Stimulated activated CD4-positive, alpha-beta T cell treated with anti-CD3 and anti-CD28 coated beads, Interleukin-12 subunit alpha, Interleukin-12 subunit beta, amount 100 ng/mL, for 48 hours (primary cell): ENCODE measurements around the gene SLC2A10.

Experiments used
- DNase-seq, 3 donors: peaks; one replicate each; pipeline ENCODE4 v3.0.0-alpha.2; 2020; ENCODE audit warnings: low read depth in 2 of 3, low spot score in 1 of 3

Gene SLC2A10

DNA sequence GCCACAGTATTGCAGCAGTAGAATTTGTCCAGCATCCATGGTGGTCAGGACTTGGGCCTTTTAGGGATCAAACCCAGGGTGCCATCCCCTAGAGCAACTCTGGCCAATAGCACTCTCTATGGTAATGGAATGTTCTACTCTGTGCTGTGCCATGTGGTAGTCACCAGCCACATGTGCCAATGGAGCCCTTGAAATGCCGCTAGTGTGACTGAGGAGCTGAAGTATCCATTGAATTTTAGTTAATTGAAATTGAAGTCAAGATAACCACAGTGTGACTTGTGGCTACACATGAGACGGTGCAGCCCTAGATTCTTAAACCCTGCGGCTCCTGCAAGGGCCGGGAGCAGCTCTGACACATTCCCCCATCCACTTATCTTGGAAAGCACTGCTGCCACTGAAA, 54.6 kb downstream of the SLC2A10 start:
- DNase-seq: no peak

DNA sequence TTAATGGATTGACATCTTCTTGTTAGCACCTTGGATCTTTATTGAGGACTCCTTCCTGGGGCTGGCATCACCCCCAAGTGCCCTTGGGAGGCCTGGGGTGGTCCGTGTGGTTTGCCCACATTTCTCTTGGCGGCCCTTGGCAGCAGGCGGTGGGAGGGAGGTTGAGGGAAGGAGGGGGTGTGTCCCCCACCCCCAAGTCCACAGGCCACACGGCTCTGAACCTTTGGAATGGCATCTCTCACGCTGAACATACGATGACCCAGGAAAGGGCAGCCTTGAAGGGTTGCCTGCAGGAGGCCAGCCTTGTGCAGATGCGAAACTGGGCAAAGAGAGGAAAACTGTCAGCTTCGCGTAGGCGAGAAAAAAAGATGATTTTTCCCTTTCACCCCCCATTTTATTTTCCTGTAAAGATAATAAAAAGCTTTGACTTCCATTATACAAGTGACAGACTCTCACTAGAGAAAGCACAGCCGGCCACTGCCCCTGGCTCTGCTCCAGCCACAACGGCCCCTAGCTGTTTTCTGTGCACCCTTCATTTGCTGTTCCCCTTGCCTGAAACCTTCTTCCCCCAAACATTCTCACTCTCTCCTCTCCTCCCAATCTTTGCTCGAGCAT, 56.2 kb downstream of the SLC2A10 start:
- no peak for DNase-seq

DNA sequence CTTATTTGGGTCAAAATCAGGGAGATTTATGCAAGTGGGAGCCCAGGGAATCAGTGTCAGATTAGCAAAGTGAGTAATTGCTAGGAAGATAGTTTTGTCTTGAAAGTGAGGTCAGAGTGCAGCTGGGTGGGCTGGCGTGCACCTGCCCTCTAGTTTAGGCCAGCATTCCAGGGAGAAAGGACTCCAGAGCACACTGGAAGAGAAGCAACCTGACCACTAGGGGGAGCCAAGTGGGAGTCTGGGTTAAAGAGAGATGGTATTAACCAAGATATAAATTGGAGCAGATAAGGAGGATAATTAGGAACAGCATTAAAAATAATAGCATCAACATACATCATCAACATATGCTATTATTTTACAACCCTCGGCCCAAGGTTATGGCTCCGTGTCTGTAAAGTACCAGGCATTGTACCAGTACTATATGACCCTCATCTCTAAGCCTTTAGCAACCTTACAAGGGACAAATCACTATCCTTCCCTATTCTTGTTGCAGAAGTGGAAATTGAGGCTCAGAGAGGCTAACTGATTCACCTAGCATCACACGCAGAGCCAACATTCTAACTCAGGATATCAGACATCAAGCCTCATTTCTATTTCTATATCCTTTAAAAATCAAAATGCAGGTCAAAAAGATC, 57.8 kb downstream of the SLC2A10 start:
- peak in 2 of 3 donors; percentile 12 to 30 for DNase-seq

DNA sequence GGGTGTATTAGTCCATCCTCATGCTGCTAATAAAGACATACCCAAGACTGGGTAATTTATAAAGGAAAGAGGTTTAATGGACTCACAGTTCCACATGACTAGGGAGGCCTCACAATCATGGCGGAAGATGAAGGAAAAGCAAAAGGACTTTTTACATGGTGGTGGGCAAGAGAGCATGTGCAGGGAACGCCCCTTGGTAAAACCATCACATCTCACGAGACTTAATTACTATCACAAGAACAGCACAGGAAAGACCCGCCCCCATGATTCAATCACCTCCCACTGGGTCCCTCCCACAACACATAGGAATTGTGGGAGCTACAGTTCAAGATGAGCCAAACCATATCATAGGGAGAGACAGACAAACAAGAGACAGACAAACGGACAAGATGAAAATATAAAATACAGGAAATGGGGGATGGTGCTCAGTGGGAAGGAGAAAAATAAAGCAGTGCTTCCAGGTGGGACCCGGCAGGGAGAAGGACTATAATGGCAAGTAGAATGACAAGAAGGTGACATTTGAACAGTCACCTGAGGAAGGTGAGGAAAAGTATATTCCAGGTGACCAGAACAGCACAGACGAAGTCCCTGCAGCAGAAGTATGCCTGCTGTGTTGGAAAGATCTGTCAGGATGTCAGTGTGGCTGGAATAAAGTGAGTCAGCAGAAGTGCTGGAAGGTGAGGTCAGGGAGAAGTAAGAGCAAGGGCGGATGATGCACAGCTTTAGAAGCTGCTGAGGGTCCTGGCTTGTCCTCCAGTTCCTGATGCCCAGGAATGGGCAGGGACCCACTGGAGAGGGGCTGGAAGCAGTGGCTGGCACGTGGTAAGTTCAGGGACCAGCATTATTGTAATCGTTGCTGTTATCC, 61.1 kb downstream of the SLC2A10 start:
- DNase-seq: no peak

DNA sequence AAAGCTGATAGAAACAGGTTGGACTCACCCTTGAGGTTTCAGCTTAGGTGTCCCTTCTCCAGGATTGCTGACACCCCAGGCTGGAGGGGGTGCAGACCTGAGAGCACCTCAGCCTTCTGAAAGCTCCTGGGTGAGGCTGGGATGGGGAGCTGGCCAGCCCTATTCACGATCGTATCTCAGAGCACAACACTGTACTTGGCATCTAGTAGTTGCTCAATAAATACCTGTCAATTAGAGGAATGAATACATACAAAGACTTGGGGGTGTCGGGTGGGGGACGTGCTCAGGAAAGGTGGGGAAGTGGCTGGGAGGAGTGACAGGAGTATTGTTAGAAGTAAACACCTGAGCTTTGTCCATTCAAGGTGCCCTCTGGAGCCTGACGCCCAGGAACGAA, 61.7 kb downstream of the SLC2A10 start:
- no peak for DNase-seq

DNA sequence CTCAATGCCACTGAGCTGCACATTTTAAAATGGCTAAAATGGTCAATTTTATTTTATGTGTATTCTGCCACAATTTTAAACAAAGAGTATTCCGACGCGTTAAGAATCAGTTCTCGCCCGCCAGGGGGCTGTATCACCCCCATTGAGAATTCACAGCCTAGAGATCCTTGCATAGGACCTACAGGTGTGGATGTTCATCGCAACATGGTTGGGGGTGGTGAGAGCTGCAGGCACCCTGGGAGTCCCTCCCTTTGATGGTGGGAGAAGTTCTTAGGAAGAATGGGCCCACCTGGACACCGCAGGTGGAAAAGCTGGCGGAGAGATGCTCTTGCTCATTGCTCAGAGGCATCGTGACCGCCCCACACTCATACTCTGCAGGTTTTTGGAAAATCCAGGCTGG, 63.5 kb downstream of the SLC2A10 start:
- no peak for DNase-seq

DNA sequence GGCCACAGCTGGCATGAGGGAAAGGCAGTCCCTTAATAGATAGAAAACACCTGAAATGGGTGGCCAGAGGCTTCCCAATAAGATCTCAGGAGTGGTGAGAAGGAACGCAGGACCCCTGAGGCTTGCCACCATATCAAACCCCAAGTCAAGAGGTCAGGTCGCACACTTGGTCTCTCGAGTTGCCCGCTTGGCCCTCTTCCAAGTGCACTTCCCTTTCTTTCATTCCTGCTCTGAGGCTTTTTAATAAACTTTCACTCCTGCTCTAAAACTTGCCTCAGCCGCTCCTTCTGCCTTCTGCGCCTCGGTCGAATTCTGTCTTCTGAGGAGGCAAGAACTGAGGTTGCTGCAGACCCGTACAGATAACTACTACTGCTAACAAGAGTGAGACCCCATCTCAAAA, 64.2 kb downstream of the SLC2A10 start:
- no peak for DNase-seq

DNA sequence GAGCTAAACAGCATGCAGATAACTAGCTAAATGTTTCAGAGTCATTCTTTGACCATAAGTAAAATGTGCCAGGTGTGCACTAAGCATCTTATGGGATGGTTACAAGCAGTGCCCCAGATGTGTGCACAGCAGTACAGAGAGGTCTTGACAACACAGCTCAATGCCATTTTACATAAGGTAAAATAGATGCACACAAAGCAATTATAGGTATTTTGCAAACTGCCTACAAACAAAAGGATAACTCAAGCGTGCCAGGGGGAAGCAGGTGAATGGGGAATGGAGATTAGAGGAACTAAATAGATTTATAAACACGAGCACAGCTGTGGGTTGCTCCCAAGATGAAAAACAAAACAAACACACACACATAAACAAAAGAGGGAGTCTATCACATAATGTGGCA, 64.8 kb downstream of the SLC2A10 start:
- DNase-seq: no peak

DNA sequence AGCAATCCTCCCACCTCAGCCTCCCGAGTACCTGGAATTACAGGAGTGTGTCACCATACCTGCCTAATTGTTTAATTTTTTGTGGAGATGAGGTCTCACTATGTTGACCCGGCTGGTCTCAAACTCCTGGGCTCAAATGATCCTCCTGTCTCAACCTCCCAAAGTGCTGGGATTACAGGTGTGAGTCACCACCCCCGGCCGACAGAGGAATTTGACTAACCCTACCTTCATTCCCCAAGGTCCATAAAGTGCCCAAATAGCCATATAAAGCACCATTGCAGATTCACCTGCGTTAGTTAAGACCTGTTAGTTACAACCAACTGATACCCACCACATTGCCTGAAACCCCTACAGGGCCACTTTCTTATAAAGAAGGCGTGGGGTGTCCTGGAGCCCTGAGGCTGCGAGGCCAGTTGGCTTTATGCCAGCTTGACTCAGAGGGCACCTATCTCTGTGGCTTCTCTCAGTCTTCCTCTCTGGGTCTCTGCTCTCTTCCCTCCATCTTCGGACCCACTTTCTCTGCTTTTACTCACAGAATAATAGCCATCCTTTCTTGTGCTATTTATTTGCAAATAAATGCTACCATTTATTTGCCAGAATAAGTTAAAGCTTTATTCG, 65.6 kb downstream of the SLC2A10 start:
- no peak for DNase-seq

DNA sequence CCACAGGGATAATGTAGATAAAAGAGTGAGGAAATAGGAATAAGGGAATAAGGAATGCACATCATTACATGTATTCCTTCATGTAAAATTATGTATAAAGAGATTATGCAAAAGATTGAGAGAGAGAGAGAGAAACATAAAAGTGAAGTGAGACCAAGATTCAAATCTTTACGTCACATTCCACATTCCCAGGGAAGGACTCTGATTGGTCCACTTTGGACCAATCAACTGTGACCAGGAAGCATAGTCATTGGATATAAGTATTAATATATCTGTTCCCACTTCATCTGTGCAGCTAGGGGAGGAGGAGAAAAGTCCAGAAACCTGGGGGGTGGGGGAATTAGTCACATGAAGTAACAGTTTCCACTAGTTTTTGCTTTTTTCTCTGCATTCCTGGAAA, 66.4 kb downstream of the SLC2A10 start:
- DNase-seq: no peak

DNA sequence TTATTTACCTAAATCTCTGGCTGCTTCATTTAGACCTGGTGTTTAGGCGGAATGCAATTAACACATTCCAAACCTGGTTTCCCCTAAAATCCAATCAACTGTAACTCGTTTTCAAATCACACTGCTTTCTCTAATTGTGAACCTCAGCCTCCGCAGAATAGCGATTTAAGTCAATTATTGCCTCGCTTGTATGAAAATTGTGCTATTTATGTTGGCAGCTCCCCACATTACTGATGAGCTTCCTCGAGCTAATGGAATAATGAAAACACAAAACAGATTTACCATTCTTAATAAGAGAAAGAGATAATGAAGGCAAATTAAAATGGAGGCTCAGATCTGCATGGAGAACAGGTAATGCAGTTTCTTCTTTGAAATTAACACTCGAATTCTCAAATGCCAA, 67.9 kb downstream of the SLC2A10 start:
- no peak for DNase-seq

DNA sequence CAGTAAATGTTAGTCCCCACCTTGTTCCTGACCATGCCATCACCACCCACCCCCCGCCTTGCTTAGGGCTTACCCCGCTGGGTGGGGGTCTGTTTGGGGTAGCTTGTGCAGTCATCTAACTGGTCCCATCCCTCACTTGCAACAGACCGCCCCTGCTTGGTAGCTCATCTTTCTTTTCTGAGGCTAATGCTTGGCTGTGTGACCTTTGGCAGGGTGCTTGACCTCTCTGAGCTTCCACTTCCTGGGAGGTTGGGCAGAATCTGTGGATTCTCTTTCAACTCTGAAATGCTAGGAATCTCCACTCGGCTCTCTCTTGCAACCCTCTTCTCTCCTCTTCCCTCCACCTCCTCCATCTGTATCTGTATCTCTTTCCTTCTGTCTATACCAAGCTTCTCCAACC, 70.4 kb downstream of the SLC2A10 start:
- no peak for DNase-seq

DNA sequence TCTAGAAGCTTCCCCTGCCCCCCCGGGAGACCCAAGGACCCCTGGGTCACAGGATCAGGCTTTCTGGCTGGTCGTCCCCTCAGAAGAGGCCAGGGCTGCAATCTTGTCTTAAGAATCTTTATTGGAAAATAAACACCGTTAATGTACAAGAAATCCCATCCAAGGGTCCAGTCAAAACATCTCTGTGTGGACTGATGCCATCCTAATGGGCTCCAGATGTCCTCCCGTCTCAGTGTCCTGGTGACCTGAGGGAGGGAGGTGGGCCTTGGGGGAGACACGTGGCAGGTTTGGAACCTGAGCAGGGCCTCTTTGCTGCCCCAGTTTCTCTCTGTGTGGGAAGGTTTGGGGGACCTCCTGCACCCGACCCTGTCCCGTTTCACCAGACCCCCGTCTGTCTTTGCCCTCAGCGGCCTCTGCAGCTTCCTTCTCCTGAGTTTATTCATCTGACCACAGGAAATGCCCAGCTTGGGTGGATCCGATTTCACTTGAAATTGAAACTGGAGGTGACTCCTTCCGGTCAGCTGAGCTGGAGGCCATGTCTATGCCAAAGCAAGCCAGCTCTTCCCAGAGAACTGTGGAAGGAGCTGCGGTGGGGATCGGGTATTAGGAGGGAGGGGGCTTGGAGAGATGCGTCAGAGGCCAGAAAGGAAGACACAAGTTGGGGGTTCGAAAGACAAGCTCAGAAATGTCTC, 75.1 kb downstream of the SLC2A10 start:
- DNase-seq: no peak
